Measurements from ENCODE around the gene CBLC. TPM values are rescaled to one million over a fixed set of nuclear protein-coding genes. Genes with fewer than 3 reads are reported as not detected.
A peak's percentile ranks its signal among the peaks of the same experiment; 100 is the strongest.

Gene CBLC
- total RNA-seq, 1 experiment from 2014 or later, result 15.3 TPM

- no peak for DNase-seq
- H3K27me3 ChIP-seq (ENCODE audit: control insufficient read depth, insufficient read depth, low read length), result peaks cover 7% of the 10 kb centered on the region
- H3K4me3 ChIP-seq (ENCODE audit: insufficient read depth, low read depth, low read length), result no peak overlapping the region
- no peaks in the 10 kb centered on the region for H3K36me3 ChIP-seq (replicated peaks; ENCODE audit: control insufficient read depth, insufficient read depth, low read length)
Measured at GRCh38 chr19:44741258-44741731, 36.4 kb upstream of the CBLC start.

- Histone ChIP-seq H3K4me3 (ENCODE audit: insufficient read depth, low read depth, low read length) (no peak overlapping the region), H3K27me3 (ENCODE audit: control insufficient read depth, insufficient read depth, low read length) (peaks cover 13% of the 10 kb centered on the region), H3K36me3 (replicated peaks; ENCODE audit: control insufficient read depth, insufficient read depth, low read length) (no peaks in the 10 kb centered on the region)
- DNase-seq, result peak; percentile 74
Measured at GRCh38 chr19:44741841-44742329, 35.8 kb upstream of the CBLC start.

- no peak overlapping the region for H3K4me3 ChIP-seq (ENCODE audit: insufficient read depth, low read depth, low read length)
- H3K27me3 ChIP-seq (ENCODE audit: control insufficient read depth, insufficient read depth, low read length), result peaks cover 17% of the 10 kb centered on the region
- DNase-seq, result no peak
- H3K36me3 ChIP-seq (replicated peaks; ENCODE audit: control insufficient read depth, insufficient read depth, low read length), result no peaks in the 10 kb centered on the region
Measured at GRCh38 chr19:44742330-44743061, 35.2 kb upstream of the CBLC start.

- H3K4me3 ChIP-seq (ENCODE audit: insufficient read depth, low read depth, low read length), result no peak overlapping the region
- H3K36me3 ChIP-seq (replicated peaks; ENCODE audit: control insufficient read depth, insufficient read depth, low read length), result no peaks in the 10 kb centered on the region
- no peak for DNase-seq
- H3K27me3 ChIP-seq (ENCODE audit: control insufficient read depth, insufficient read depth, low read length), result peaks cover 31% of the 10 kb centered on the region
Measured at GRCh38 chr19:44744871-44745332, 32.8 kb upstream of the CBLC start.

GRCh38 chr19:44745341-44745831 lies 32.3 kb upstream of the CBLC start:
- Histone ChIP-seq H3K36me3 (replicated peaks; ENCODE audit: control insufficient read depth, insufficient read depth, low read length) (no peaks in the 10 kb centered on the region), H3K27me3 (ENCODE audit: control insufficient read depth, insufficient read depth, low read length) (peaks cover 33% of the 10 kb centered on the region), H3K4me3 (ENCODE audit: insufficient read depth, low read depth, low read length) (no peak overlapping the region)
- DNase-seq, result peak; percentile 79

- Histone ChIP-seq H3K27me3 (ENCODE audit: control insufficient read depth, insufficient read depth, low read length) (peaks cover 37% of the 10 kb centered on the region), H3K36me3 (replicated peaks; ENCODE audit: control insufficient read depth, insufficient read depth, low read length) (no peaks in the 10 kb centered on the region)
Measured at GRCh38 chr19:44745887-44746600, 31.6 kb upstream of the CBLC start.

GRCh38 chr19:44746616-44746945 lies 31.1 kb upstream of the CBLC start:
- no peak overlapping the region for H3K4me3 ChIP-seq (ENCODE audit: insufficient read depth, low read depth, low read length)

More at GRCh38 chr19:44745887-44746600, 31.6 kb upstream of the CBLC start:
- H3K4me3 ChIP-seq (ENCODE audit: insufficient read depth, low read depth, low read length), result no peak overlapping the region
- DNase-seq, result no peak

GRCh38 chr19:44746946-44747738 lies 30.5 kb upstream of the CBLC start:
- peak overlapping the region; percentile 74 for H3K4me3 ChIP-seq (ENCODE audit: insufficient read depth, low read depth, low read length)
- no peaks in the 10 kb centered on the region for H3K36me3 ChIP-seq (replicated peaks; ENCODE audit: control insufficient read depth, insufficient read depth, low read length)
- DNase-seq, result peak; percentile 98
- H3K27me3 ChIP-seq (ENCODE audit: control insufficient read depth, insufficient read depth, low read length), result peaks cover 38% of the 10 kb centered on the region

More at GRCh38 chr19:44746616-44746945, 31.1 kb upstream of the CBLC start:
- DNase-seq, result no peak
- H3K36me3 ChIP-seq (replicated peaks; ENCODE audit: control insufficient read depth, insufficient read depth, low read length), result no peaks in the 10 kb centered on the region
- peaks cover 38% of the 10 kb centered on the region for H3K27me3 ChIP-seq (ENCODE audit: control insufficient read depth, insufficient read depth, low read length)

GRCh38 chr19:44747739-44748425 lies 29.8 kb upstream of the CBLC start:
- DNase-seq, result peak; percentile 77
- Histone ChIP-seq H3K36me3 (replicated peaks; ENCODE audit: control insufficient read depth, insufficient read depth, low read length) (no peaks in the 10 kb centered on the region), H3K4me3 (ENCODE audit: insufficient read depth, low read depth, low read length) (peak overlapping the region; percentile 74), H3K27me3 (ENCODE audit: control insufficient read depth, insufficient read depth, low read length) (peaks cover 38% of the 10 kb centered on the region)

- Histone ChIP-seq H3K27me3 (ENCODE audit: control insufficient read depth, insufficient read depth, low read length) (peaks cover 38% of the 10 kb centered on the region), H3K36me3 (replicated peaks; ENCODE audit: control insufficient read depth, insufficient read depth, low read length) (no peaks in the 10 kb centered on the region), H3K4me3 (ENCODE audit: insufficient read depth, low read depth, low read length) (peak within 1 kb of the TSS; percentile 74)
- DNase-seq, result peak; percentile 87
Measured at GRCh38 chr19:44748426-44749254, 29.1 kb upstream of the CBLC start, which contains the start of gene BCL3. Gene BCL3 (plus strand): TSS chr19:44748708. CDS start chr19:44748791, 83 bp downstream.

GRCh38 chr19:44749292-44749691 lies 28.4 kb upstream of the CBLC start:
- DNase-seq, result no peak
- Histone ChIP-seq H3K27me3 (ENCODE audit: control insufficient read depth, insufficient read depth, low read length) (peaks cover 40% of the 10 kb centered on the region), H3K36me3 (replicated peaks; ENCODE audit: control insufficient read depth, insufficient read depth, low read length) (no peaks in the 10 kb centered on the region), H3K4me3 (ENCODE audit: insufficient read depth, low read depth, low read length) (peak overlapping the region; percentile 46)

- no peak overlapping the region for H3K4me3 ChIP-seq (ENCODE audit: insufficient read depth, low read depth, low read length)
- peaks cover 43% of the 10 kb centered on the region for H3K27me3 ChIP-seq (ENCODE audit: control insufficient read depth, insufficient read depth, low read length)
- no peak for DNase-seq
- H3K36me3 ChIP-seq (replicated peaks; ENCODE audit: control insufficient read depth, insufficient read depth, low read length), result no peaks in the 10 kb centered on the region
Measured at GRCh38 chr19:44749994-44750393, 27.7 kb upstream of the CBLC start.
